Right atrium auricular region (tissue), 2 donors: ENCODE measurements around the gene TNFSF15. TPM values are rescaled to one million over a fixed set of nuclear protein-coding genes. Genes with fewer than 3 reads are reported as not detected.

Experiments
- DNase-seq: peaks from one replicate; pipeline ENCODE4 v3.0.0-alpha.2; 2019; ENCODE audit warnings: low spot score
- H3K27ac ChIP-seq, 2 donors: fragments of 200-600 bp; sonication (generic); 1 replicate in 1 of 2; 2 replicates in 1 of 2; pipeline ENCODE4 v1.5.1; 2016 to 2019
- H3K27me3 ChIP-seq, 2 donors: fragments of 200-600 bp; sonication (generic); one replicate each; pipeline versions ENCODE4 v1.5.1 to v1.6.0; 2017 to 2019
- H3K36me3 ChIP-seq: fragments of 200-600 bp; sonication (generic); one replicate; pipeline ENCODE4 v1.5.1; 2016
- H3K4me1 ChIP-seq, 2 donors: fragments of 200-600 bp; sonication (generic); one replicate each; pipeline versions ENCODE4 v1.5.1 to v1.6.0; 2017 to 2019
- H3K4me3 ChIP-seq, 2 donors: fragments of 200-600 bp; sonication (generic); 1 replicate in 1 of 2; 2 replicates in 1 of 2; pipeline ENCODE4 v1.5.1; 2017 to 2019; ENCODE audit warnings: mild to moderate bottlenecking in 1 of 2, moderate library complexity in 1 of 2
- H3K9me3 ChIP-seq, 2 donors: fragments of 200-600 bp; sonication (generic); one replicate each; pipeline ENCODE4 v1.5.1; 2019
- CTCF ChIP-seq, 2 donors: fragments of 200-600 bp; sonication (generic); IDR thresholded peaks; one replicate each; pipeline ENCODE4 v1.5.1; 2019; ENCODE audit warnings: antibody characterized with exemption in 2 of 2
- total RNA-seq, 2 donors: library from RNA; depleted of rRNA; stranded (reverse); fragments of >200 nt; gene quantifications; one replicate each; pipeline ENCODE4 v1.1.0, GENCODE V29; 2016

TNFSF15 gene
- total RNA-seq, 2 donors from 2014 or later: 0.16 TPM; not detected in 1

DNA sequence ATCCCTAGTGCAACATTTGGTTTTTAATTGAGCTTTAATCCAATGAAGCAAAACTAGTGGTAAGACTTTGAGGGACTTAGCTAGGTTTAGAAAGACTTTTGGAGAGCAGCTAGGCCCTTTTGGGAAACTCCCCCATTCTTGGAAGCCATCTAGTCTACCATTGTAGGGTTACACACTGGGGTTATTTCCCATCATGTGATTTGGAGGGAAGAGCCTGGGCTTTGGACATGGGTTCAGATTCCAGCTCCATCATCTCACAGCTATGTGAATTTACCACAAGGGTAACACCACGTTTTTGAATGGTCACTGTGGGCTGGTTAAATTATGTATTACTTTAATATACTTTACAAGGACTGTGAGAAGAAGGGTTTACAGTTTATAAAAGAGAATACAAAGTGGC is 18.3 kb upstream of the TNFSF15 start:
- DNase-seq: no peak
- H3K27me3 ChIP-seq: no peaks in the 10 kb centered on the region
- H3K27ac ChIP-seq: no peak overlapping the region
- H3K9me3 ChIP-seq: no peaks in the 10 kb centered on the region
- no peaks in the 10 kb centered on the region for H3K36me3 ChIP-seq
- TF ChIP-seq CTCF (IDR thresholded peaks at IDR 0.05): no peak
- H3K4me1 ChIP-seq: no peaks in the 10 kb centered on the region
- H3K4me3 ChIP-seq: no peak overlapping the region

GRCh38 chr9:114823441-114823840 is 17.6 kb upstream of the TNFSF15 start:
- no peak for TF ChIP-seq CTCF (IDR thresholded peaks at IDR 0.05)
- no peaks in the 10 kb centered on the region for H3K4me1 ChIP-seq
- H3K4me3 ChIP-seq: no peak overlapping the region
- DNase-seq: no peak
- H3K27ac ChIP-seq: no peak overlapping the region
- H3K9me3 ChIP-seq: no peaks in the 10 kb centered on the region
- H3K36me3 ChIP-seq: no peaks in the 10 kb centered on the region
- no peaks in the 10 kb centered on the region for H3K27me3 ChIP-seq

DNA sequence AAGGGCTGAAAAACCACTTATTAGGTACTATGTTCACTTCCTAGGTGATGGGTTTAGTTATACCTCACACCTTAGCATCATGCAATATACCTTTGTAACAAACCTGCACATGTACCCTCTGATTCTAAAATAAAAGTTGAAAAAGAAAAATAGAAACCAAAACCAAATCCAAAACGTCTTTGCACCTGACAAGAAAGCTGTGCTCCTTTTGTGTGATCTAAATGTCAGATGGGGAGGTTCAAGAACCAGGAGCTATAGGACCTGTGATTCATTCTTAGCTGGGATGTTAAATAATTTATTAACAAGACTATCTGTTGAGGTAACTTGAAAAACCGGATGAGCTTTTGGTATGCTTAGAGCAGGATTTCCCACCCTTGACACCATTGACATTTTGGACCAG is 16.9 kb upstream of the TNFSF15 start:
- no peaks in the 10 kb centered on the region for H3K4me1 ChIP-seq
- H3K9me3 ChIP-seq: no peaks in the 10 kb centered on the region
- no peak overlapping the region for H3K4me3 ChIP-seq
- DNase-seq: no peak
- H3K36me3 ChIP-seq: no peaks in the 10 kb centered on the region
- no peaks in the 10 kb centered on the region for H3K27me3 ChIP-seq
- no peak for TF ChIP-seq CTCF (IDR thresholded peaks at IDR 0.05)
- H3K27ac ChIP-seq: no peak overlapping the region

DNA sequence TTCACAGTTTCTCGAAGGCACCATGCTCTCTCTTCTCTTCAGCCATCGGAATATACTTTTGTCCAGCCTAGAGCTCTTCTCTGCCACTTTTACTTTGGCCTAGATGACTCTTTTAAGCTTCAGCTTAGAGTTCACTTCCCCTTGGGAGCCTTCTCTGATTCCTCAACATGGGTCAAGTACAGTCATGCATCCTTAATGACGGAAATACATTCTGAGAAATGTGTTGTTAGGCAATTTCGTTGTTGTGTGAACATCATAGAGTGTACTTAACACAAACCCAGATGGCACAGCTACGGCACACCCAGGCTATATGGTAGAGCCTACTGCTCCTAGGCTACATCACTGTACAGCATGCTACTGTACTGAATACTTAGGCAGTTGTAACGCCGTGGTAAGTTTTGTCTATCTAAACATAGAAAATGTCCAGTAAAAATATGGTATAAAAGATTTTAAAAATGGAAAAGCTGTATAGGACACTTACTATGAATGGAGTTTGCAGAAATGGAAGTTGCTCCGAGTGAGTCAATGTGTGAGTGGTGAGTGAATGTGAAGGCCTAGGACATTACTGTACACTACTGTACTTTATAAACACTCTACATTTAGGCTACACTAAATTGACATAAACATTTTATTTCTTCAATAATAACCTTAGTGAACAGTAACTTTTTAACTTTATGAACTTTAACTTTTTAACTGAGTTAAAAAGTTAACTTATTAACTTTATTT is 15.1 kb upstream of the TNFSF15 start:
- Histone ChIP-seq H3K36me3 (no peaks in the 10 kb centered on the region), H3K27ac (no peak overlapping the region), H3K4me3 (no peak overlapping the region), H3K27me3 (no peaks in the 10 kb centered on the region), H3K4me1 (no peaks in the 10 kb centered on the region), H3K9me3 (no peaks in the 10 kb centered on the region)
- TF ChIP-seq CTCF (IDR thresholded peaks at IDR 0.05): no peak
- no peak for DNase-seq

DNA sequence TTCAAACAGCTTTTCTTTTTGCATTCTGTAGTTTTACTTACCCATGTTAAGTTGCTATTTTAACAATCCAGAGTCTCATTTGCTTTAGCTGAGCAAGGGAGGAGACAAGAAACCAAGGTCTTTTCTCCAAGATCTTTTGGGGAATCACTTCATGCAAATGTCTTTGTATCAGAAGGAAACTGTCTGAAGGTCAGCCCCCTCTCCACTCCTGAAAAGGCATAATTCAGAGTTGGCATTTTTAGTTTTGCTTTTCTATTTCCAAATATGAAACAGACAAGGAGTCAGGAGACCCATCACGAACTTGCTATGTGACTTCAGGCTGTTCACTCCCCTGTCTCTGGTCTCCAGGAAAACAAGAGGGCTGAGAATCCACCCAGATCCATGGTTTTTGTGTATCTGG is 12.3 kb upstream of the TNFSF15 start:
- Histone ChIP-seq H3K27ac (no peak overlapping the region), H3K36me3 (no peaks in the 10 kb centered on the region), H3K4me1 (no peaks in the 10 kb centered on the region), H3K4me3 (no peak overlapping the region), H3K9me3 (no peaks in the 10 kb centered on the region), H3K27me3 (no peaks in the 10 kb centered on the region)
- no peak for TF ChIP-seq CTCF (IDR thresholded peaks at IDR 0.05)
- DNase-seq: no peak
